SKM-1 treated with dmso at 0.1 percent for 144 hours (cell line): Measurements from ENCODE around the gene PAPOLB.

Experiments
- DNase-seq: peaks from one replicate; lab custom pipeline; 2025; ENCODE audit not compliant: unreplicated experiment; lab: John Stamatoyannopoulos, UW

Gene PAPOLB

GRCh38 chr7:4825081-4825480 lies 36.7 kb downstream of the PAPOLB start:
- no peak for DNase-seq

- DNase-seq = no peak
Measured at GRCh38 chr7:4824120-4824775, 37.6 kb downstream of the PAPOLB start.

- no peak for DNase-seq
Measured at GRCh38 chr7:4823441-4824119, 38.2 kb downstream of the PAPOLB start.

- DNase-seq = no peak
Measured at GRCh38 chr7:4822677-4823076, 39.2 kb downstream of the PAPOLB start.

GRCh38 chr7:4820967-4821471 lies 40.8 kb downstream of the PAPOLB start:
- no peak for DNase-seq

GRCh38 chr7:4820405-4820966 lies 41.3 kb downstream of the PAPOLB start:
- no peak for DNase-seq

GRCh38 chr7:4819560-4820404 lies 42.0 kb downstream of the PAPOLB start:
- no peak for DNase-seq

- DNase-seq = no peak
Measured at GRCh38 chr7:4818000-4818794, 43.6 kb downstream of the PAPOLB start.

- no peak for DNase-seq
Measured at GRCh38 chr7:4817178-4817901, 44.5 kb downstream of the PAPOLB start.

GRCh38 chr7:4816419-4817080 lies 45.3 kb downstream of the PAPOLB start:
- no peak for DNase-seq

- no peak for DNase-seq
Measured at GRCh38 chr7:4815609-4816418, 46.0 kb downstream of the PAPOLB start.

GRCh38 chr7:4815121-4815520 lies 46.7 kb downstream of the PAPOLB start:
- DNase-seq = no peak

GRCh38 chr7:4814433-4814832 lies 47.4 kb downstream of the PAPOLB start:
- DNase-seq = no peak

- no peak for DNase-seq
Measured at GRCh38 chr7:4809666-4810065, 52.2 kb downstream of the PAPOLB start.

- DNase-seq = no peak
Measured at GRCh38 chr7:4809091-4809591, 52.7 kb downstream of the PAPOLB start.

- no peak for DNase-seq
Measured at GRCh38 chr7:4808565-4808964, 53.3 kb downstream of the PAPOLB start.

- no peak for DNase-seq
Measured at GRCh38 chr7:4808026-4808425, 53.8 kb downstream of the PAPOLB start.
